NCI-H1417 (cell line): ENCODE results near the gene TMEM220.
A peak's percentile ranks its signal among the peaks of the same experiment; 100 is the strongest.
"Not testable (repeated sequence)": the region's sequence is repeated elsewhere in the genome, so short reads cannot be mapped to it uniquely, and the experiment has no call there.

Experiments used
- DNase-seq, 3 experiments: peaks; one replicate each; lab custom pipeline; 2025; lab: John Stamatoyannopoulos, UW

The TMEM220 gene

GRCh38 chr17:10728331-10728892 lies 1.4 kb downstream of the TMEM220 start:
- DNase-seq = no peak

- no peak for DNase-seq
Measured at GRCh38 chr17:10727192-10727591, 2.6 kb downstream of the TMEM220 start.

GRCh38 chr17:10726196-10726595 lies 3.6 kb downstream of the TMEM220 start:
- no peak for DNase-seq

- no peak for DNase-seq
Measured at GRCh38 chr17:10725262-10725661, 4.6 kb downstream of the TMEM220 start.

- no peak for DNase-seq
Measured at GRCh38 chr17:10724546-10725195, 5.2 kb downstream of the TMEM220 start.

GRCh38 chr17:10718547-10718946 lies 11.3 kb downstream of the TMEM220 start:
- no peak for DNase-seq

GRCh38 chr17:10716218-10716617 lies 13.6 kb downstream of the TMEM220 start:
- DNase-seq = no peak

GRCh38 chr17:10713318-10713717 lies 16.5 kb downstream of the TMEM220 start:
- no peak for DNase-seq

GRCh38 chr17:10705727-10706126 lies 24.1 kb downstream of the TMEM220 start:
- DNase-seq = no peak

GRCh38 chr17:10702574-10702973 lies 27.2 kb downstream of the TMEM220 start:
- DNase-seq = no peak

GRCh38 chr17:10699856-10700255 lies 30.0 kb downstream of the TMEM220 start:
- DNase-seq = no peak

GRCh38 chr17:10698096-10698818 lies 31.6 kb downstream of the TMEM220 start:
- peak in 2 of 3 experiments; percentile 5 to 16 for DNase-seq

- DNase-seq = peak; percentile 83 to 90 (median 85)
Measured at GRCh38 chr17:10697092-10698081, 32.4 kb downstream of the TMEM220 start, which contains the start of the genes ADPRM and SCO1. TSS of gene ADPRM (plus strand) at chr17:10697594. CDS start at chr17:10704927, 7,333 bp downstream. TSS of gene SCO1 (minus strand) at chr17:10697533. CDS start at chr17:10697507, 26 bp downstream.

GRCh38 chr17:10695875-10696407 lies 33.9 kb downstream of the TMEM220 start:
- not testable (repeated sequence) for DNase-seq

- no peak for DNase-seq
Measured at GRCh38 chr17:10687499-10687898, 42.3 kb downstream of the TMEM220 start.

GRCh38 chr17:10683853-10684252 lies 46.0 kb downstream of the TMEM220 start:
- no peak for DNase-seq

GRCh38 chr17:10681866-10682446 lies 47.9 kb downstream of the TMEM220 start:
- no peak for DNase-seq

GRCh38 chr17:10674704-10675103 lies 55.1 kb downstream of the TMEM220 start:
- no peak for DNase-seq

- DNase-seq = no peak
Measured at GRCh38 chr17:10673312-10673711, 56.5 kb downstream of the TMEM220 start.

GRCh38 chr17:10668775-10669174 lies 61.0 kb downstream of the TMEM220 start:
- DNase-seq = no peak

GRCh38 chr17:10666906-10667305 lies 62.9 kb downstream of the TMEM220 start:
- DNase-seq = no peak
